ENCODE results near the gene ATG9A. TPM values are rescaled to one million over a fixed set of nuclear protein-coding genes. Genes with fewer than 3 reads are reported as not detected.

Gene ATG9A
- total and polyA plus RNA-seq, 9 of the 15 experiments (the other 6 are each of a cell fraction or from before 2014, with no cell fraction given), result 0.25 to 65.6 (median 23.4) TPM

DNA sequence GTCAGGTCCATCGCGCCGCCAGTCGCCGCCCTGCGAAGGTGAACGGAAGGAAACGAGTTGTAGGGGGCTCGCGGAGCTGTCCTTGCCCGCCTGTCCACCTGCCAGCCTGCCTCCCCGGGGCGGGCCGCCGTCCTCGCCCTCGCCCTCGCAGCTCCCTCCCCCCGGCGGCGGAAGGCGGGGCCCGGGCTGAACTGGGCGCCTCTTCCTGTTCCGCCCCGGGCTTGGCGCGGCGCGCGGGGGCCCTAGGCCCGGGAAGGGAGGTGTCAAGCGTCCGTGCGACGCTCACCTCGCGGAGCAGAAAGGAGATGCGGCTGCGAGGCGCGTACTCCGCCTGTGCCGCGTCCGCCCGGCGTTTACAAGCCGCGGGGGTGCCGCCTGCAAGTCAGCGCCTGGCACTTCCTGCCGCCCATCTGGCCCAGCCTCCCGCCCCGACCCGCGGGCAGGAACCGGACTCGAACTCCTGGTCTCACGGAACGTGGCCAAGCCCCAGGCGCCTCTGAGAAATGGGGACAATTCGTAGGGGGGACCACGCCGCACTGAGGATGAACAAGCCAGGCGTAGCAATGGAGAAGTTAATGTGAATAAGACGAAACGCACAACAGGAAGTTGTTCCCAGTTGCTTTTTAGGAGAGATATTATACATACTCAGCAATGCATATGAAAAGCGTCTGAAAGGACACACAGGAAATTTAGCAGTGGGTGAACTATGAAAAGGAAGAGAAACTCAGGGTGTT is 52.5 kb downstream of the ATG9A start, which contains the start of gene CNPPD1 (continued):
- TF ChIP-seq, protein P1, sequence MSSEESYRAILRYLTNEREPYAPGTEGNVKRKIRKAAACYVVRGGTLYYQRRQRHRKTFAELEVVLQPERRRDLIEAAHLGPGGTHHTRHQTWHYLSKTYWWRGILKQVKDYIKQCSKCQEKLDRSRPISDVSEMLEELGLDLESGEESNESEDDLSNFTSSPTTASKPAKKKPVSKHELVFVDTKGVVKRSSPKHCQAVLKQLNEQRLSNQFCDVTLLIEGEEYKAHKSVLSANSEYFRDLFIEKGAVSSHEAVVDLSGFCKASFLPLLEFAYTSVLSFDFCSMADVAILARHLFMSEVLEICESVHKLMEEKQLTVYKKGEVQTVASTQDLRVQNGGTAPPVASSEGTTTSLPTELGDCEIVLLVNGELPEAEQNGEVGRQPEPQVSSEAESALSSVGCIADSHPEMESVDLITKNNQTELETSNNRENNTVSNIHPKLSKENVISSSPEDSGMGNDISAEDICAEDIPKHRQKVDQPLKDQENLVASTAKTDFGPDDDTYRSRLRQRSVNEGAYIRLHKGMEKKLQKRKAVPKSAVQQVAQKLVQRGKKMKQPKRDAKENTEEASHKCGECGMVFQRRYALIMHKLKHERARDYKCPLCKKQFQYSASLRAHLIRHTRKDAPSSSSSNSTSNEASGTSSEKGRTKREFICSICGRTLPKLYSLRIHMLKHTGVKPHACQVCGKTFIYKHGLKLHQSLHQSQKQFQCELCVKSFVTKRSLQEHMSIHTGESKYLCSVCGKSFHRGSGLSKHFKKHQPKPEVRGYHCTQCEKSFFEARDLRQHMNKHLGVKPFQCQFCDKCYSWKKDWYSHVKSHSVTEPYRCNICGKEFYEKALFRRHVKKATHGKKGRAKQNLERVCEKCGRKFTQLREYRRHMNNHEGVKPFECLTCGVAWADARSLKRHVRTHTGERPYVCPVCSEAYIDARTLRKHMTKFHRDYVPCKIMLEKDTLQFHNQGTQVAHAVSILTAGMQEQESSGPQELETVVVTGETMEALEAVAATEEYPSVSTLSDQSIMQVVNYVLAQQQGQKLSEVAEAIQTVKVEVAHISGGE (CRISPR knock-in tag; IDR thresholded peaks at IDR 0.05), result peak in 1 of 3 experiments; percentile 69; a peak in 1 of 6 replicates
- TF ChIP-seq MAZ (CRISPR knock-in tag; conservative IDR thresholded peaks at IDR 0.05 in 1 of 2, IDR thresholded peaks at IDR 0.05 in 1 of 2), result peak; percentile 85 to 98
- TF ChIP-seq SIN3A (IDR thresholded peaks at IDR 0.05; ENCODE audit: borderline replicate concordance in 2 of 2, control insufficient read depth in 1 of 2, low read depth in 2 of 2, low read length in 2 of 2), result 0 out of 4 replicates have a peak, but pooled peaks have one; percentile 4 to 19
- peak; percentile 29; the same call in 1 of the 2 replicates for TF ChIP-seq BRD4 (IDR thresholded peaks at IDR 0.05)
- TF ChIP-seq MAFG (tag; conservative IDR thresholded peaks at IDR 0.05), result no peak
- TF ChIP-seq HNRNPLL (IDR thresholded peaks at IDR 0.05; ENCODE audit: low read depth, low read length, poor library complexity, severe bottlenecking), result peak; percentile 30
- TF ChIP-seq GTF2F1 (IDR thresholded peaks at IDR 0.05; ENCODE audit: low read depth, low read length), result no peak
- TF ChIP-seq NR2C2 (CRISPR knock-in tag; IDR thresholded peaks at IDR 0.05), result no peak
- TF ChIP-seq NR2C2 (tag; IDR thresholded peaks at IDR 0.05), result peak; percentile 25; the same call in 1 of the 2 replicates
- TF ChIP-seq GATAD2B (IDR thresholded peaks at IDR 0.05; ENCODE audit: borderline replicate concordance), result peak; percentile 72; the same call in 1 of the 2 replicates
- TF ChIP-seq NFXL1 (CRISPR knock-in tag; IDR thresholded peaks at IDR 0.05), result no peak
- no peak for TF ChIP-seq SMARCA4 (IDR thresholded peaks at IDR 0.05)
- peak; percentile 88 for TF ChIP-seq RBFOX2 (IDR thresholded peaks at IDR 0.05; ENCODE audit: low read depth, low read length)
- peak in 2 of 3 experiments; percentile 50 to 58 for TF ChIP-seq YY1 (IDR thresholded peaks at IDR 0.05; ENCODE audit: borderline replicate concordance in 1 of 3, control insufficient read depth in 1 of 3, extremely low read depth in 1 of 3, insufficient read depth in 3 of 3, insufficient read length in 1 of 3, insufficient replicate concordance in 2 of 3, low read depth in 1 of 3, low read length in 2 of 3)
- no peak for TF ChIP-seq ZBTB49 (CRISPR knock-in tag; IDR thresholded peaks at IDR 0.05; ENCODE audit: borderline replicate concordance)
- peak; percentile 66; the same call in 1 of the 2 replicates for TF ChIP-seq PHF8 (IDR thresholded peaks at IDR 0.05; ENCODE audit: borderline replicate concordance, low read length)
- no peak for TF ChIP-seq EWSR1 (IDR thresholded peaks at IDR 0.05; ENCODE audit: borderline replicate concordance, low read depth, partially characterized antibody)
- peak; percentile 45 for TF ChIP-seq RBBP5 (IDR thresholded peaks at IDR 0.05; ENCODE audit: borderline replicate concordance, insufficient read depth, low read length, poor library complexity, severe bottlenecking)
- peak; percentile 76 for TF ChIP-seq POLR2A (conservative IDR thresholded peaks at IDR 0.05)
- peak; percentile 68 for TF ChIP-seq SP1 (CRISPR knock-in tag; IDR thresholded peaks at IDR 0.05)
